Stimulated activated naive CD8-positive, alpha-beta T cell treated with anti-CD3 and anti-CD28 coated beads, Interleukin-15, amount 100 ng/mL, for 72 hours (primary cell): Measurements from ENCODE around the gene OTOG.
A peak's percentile ranks its signal among the peaks of the same experiment; 100 is the strongest.

Experiments
- ATAC-seq: fragments of 150-1000 bp; cut with Tn5 transposase; 2 replicates; pipeline ENCODE4 v1.10.0; 2021; ENCODE audit warnings: mild to moderate bottlenecking, moderate library complexity
- DNase-seq, 2 donors: peaks; one replicate each; pipeline ENCODE4 v3.0.0; 2021 to 2022
- H3K27ac Mint-ChIP-seq, 2 donors: one replicate each; pipeline ENCODE4 v1.8.0; 2022; ENCODE audit warnings: mild to moderate bottlenecking in 2 of 2, mixed read lengths in 2 of 2, moderate library complexity in 2 of 2
- H3K27me3 Mint-ChIP-seq: one replicate; pipeline ENCODE4 v1.8.0; 2022; ENCODE audit warnings: mixed read lengths
- H3K4me1 Mint-ChIP-seq: one replicate; pipeline ENCODE4 v1.8.0; 2022; ENCODE audit warnings: mild to moderate bottlenecking, mixed read lengths
- H3K4me3 Mint-ChIP-seq, 2 donors: one replicate each; pipeline ENCODE4 v1.8.0; 2022; ENCODE audit warnings: mild to moderate bottlenecking in 2 of 2, mixed read lengths in 2 of 2, moderate library complexity in 1 of 2
- H3K9me3 Mint-ChIP-seq, 2 donors: one replicate each; pipeline ENCODE4 v1.8.0; 2022; ENCODE audit warnings: mixed read lengths in 2 of 2

The OTOG gene

DNA sequence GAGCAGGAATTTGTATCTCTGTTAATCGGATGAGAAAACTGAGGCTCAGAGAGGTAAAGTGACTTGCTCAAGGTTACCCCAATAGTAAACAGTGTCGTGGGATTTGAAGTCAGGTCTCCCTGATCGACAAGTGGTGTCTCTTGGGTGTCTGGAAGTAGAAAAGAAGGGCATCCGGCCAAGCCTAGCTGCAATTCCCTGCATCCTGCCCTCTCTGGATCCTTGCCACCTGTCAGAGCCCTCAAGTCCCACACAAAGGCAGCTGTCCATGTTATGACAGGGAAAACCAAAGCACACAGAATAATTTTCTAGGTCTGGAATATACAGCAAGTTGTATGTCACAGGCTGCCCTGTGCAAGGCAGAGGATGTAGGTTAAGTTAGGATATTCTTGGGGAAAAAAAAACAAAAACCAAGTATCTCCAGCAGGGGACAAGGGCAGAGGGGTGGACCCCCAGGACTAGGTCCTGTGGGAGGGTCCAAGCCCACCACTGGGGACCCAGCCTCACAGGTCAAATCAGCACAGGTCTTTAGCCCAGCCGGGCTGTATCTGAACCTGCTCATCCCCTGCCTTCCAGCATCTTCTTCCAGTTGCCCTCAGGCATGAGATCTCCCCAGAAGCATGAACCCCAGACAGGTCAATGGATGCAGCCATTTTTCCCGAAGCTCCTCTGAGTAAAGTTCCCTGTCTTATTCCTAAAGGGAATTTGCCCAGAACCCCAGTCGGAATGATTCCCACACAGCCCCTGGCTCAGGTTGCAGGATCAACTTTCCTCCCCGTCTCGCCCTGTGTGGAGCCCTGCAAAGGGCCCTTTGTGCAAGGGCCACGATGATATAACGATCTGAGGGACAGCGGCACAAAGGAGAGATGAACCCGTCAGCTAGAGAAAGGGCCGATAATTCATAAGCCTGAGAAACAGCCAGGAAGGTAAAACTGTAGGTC is 17.9 kb upstream of the OTOG start:
- Mint-ChIP-seq H3K4me3 (no peak overlapping the region), H3K4me1 (no peaks in the 10 kb centered on the region), H3K27me3 (peaks cover 23% of the 10 kb centered on the region), H3K9me3 (no peaks in the 10 kb centered on the region), H3K27ac (no peak overlapping the region)
- no peak for DNase-seq
- no peak for ATAC-seq

DNA sequence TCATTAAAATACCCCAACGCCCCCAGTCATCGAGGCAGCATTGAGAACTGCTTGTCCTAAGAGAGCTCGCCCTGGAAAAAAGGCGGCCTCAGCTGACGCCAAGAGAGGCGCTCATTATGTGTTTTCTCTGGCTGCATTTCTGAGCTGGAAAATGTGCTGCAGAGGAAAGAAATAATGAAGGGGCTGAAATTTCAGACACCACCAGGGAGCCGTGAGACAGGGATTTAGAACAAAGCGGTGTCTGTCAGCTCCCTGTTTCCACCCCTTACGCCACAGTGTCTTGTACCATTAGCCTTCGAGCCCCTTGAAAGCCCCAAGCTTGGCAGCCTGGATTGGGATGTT is 17.2 kb upstream of the OTOG start:
- ATAC-seq = no peak
- Mint-ChIP-seq H3K9me3 (no peaks in the 10 kb centered on the region), H3K4me3 (no peak overlapping the region), H3K4me1 (no peaks in the 10 kb centered on the region), H3K27me3 (peaks cover 23% of the 10 kb centered on the region), H3K27ac (no peak overlapping the region)
- no peak for DNase-seq

DNA sequence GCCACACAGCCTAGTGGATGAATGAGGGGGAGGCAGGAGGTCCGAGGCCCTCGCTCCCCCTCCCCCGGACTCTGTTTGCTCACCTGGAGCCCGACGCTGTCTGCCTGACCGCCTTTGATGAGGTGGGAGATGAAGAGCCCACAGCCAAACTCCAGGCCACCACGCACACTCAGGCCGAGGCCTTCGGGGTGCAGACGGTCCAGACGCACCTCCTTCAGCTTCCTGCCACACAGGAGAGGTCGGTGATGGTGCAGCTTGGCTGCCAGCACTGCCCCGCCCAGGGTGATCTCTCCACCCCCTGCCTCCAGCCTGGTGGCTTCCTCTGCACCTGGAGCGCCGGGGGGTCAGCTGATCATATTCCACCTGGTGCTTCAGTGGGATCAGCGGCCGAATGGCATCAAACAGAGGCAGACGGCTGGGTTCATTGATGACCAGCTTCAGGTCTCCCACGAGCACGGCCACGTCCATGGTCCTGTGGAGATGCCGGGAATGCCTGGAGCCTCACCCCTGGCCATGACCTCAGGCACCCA is 15.9 kb upstream of the OTOG start:
- ATAC-seq (no peak), DNase-seq (no peak)
- no peak overlapping the region for H3K4me3 Mint-ChIP-seq

DNA sequence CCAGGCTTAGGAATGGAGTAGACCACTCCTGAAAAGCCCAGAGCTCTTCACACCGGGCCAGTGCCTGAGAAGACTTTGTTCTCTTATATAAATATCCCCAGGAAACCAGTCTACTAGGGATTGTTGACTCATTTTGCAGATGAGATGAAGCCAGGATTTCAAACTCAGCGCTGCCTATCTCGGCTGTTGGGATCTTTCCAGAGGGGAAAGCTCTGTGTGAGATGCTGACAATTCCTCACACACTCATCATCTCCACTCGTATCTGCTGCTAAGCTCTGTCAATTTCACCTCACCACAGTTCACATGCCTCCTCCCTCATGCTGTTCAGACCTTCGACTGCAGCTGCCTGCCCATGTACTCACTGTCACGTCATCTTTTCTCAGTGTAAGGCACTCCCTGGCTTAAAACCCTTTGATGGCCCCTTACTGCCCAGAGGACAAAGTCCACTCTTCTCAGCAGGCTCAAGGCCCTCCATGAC is 15.4 kb upstream of the OTOG start:
- DNase-seq = no peak
- no peak overlapping the region for H3K27ac Mint-ChIP-seq

More for the DNA sequence above, 15.9 kb upstream of the OTOG start:
- Mint-ChIP-seq H3K27ac (no peak overlapping the region), H3K27me3 (peaks cover 20% of the 10 kb centered on the region), H3K4me1 (no peaks in the 10 kb centered on the region), H3K9me3 (no peaks in the 10 kb centered on the region)

DNA sequence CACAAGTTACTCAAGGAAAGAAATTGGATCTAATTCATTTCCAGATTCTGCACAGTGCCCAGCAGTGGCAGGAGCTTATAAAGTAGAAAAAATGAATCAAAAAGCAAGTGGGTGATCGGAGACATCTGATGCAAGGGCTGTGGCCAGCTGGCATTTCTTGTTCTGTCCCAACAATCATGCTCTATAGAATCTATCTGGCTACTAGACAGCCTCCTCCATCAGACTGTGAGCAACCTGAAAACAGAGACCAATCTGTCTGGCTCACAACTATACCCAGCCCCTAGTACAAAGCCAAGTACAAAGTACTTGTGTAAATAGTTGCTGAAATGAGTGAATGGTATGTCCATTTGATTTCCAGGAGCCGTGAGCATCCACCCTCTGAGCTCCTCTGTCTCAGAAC is 14.3 kb upstream of the OTOG start:
- no peaks in the 10 kb centered on the region for H3K9me3 Mint-ChIP-seq

More for the DNA sequence above, 15.4 kb upstream of the OTOG start:
- no peaks in the 10 kb centered on the region for H3K9me3 Mint-ChIP-seq
- no peak overlapping the region for H3K4me3 Mint-ChIP-seq
- H3K4me1 Mint-ChIP-seq = no peaks in the 10 kb centered on the region
- H3K27me3 Mint-ChIP-seq = peaks cover 16% of the 10 kb centered on the region
- ATAC-seq = no peak

DNA sequence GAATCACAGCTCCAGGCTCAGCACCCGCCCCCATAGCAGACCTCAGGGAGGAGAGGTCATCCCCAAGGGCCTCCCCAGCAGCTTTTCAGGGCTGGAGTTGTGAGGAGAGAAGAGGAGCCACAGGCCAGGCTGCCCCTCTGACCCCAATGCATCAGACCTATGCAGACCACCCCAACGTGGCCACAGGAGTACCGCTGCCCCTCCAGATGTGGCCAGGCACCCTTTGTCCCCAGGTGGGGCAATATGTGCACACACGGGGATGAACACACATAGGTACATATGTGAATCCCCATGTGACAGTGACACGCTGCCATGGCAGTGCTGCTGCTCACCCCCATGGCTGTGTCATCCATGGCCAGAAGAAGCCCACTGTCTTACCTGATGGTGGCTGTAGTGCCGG is 13.7 kb upstream of the OTOG start:
- no peak overlapping the region for H3K27ac Mint-ChIP-seq
- ATAC-seq (no peak), DNase-seq (no peak)
- H3K4me3 Mint-ChIP-seq = no peak overlapping the region
- H3K4me1 Mint-ChIP-seq = no peaks in the 10 kb centered on the region
- peaks cover 10% of the 10 kb centered on the region for H3K27me3 Mint-ChIP-seq
- no peaks in the 10 kb centered on the region for H3K9me3 Mint-ChIP-seq

More for the DNA sequence above, 14.3 kb upstream of the OTOG start:
- Mint-ChIP-seq H3K4me3 (no peak overlapping the region), H3K27me3 (peaks cover 15% of the 10 kb centered on the region), H3K27ac (no peak overlapping the region), H3K4me1 (no peaks in the 10 kb centered on the region)
- DNase-seq (no peak), ATAC-seq (no peak)

DNA sequence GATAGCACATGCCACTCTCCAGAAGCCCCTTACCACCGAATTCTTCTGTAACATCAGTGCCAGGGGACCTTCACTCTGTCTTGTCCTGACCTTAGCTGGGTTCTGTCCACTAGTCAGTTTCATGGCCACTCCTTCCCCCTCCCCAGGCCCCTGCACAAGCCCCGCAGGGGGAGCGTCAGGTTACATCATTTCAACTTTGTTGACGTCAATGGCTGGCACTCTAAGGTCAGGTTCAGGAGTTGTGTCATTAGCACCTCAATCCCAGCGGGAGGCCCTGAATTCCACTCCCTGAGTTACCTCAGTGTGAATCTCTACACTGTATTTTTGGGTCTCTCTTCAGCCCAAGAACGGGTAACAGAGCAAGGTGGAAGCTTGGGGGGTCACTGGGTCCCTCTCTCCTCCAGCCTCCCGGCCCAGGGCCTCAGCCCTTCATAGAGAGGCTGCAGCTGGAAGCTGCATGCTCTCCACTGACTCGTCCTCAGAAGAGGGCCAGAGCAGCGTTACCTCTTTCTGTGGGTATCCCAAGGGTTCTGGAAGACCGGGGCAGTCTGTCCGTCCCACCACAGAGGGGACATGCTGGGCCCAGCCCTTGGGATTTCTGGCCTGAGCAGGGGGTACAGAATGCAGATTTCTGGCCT is 13.2 kb upstream of the OTOG start:
- no peaks in the 10 kb centered on the region for H3K9me3 Mint-ChIP-seq
- no peak for ATAC-seq
- H3K27me3 Mint-ChIP-seq = peaks cover 7% of the 10 kb centered on the region
- no peak for DNase-seq
- no peak overlapping the region for H3K4me3 Mint-ChIP-seq
- no peaks in the 10 kb centered on the region for H3K4me1 Mint-ChIP-seq
- H3K27ac Mint-ChIP-seq = no peak overlapping the region

DNA sequence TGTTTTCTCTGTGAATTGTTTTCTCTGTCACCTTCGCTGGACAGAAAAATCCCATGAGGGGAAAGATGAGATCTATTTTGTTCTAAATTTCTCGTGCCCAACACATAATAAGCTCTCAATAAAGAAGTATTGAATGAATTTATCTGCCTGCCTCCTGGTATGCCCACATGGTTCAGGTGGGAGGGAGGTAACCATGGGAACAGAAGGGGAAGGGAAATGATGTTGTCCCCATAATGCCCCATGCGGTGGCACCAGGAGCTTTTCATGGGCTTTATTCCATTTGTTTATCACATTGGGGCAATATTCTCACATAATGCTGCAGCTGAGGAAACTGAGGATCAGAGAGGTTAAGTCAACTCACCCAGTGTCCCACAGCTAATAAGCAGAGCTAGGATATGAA is 11.6 kb upstream of the OTOG start:
- Mint-ChIP-seq H3K4me1 (no peaks in the 10 kb centered on the region), H3K27me3 (no peaks in the 10 kb centered on the region), H3K27ac (peak overlapping the region in 1 of 2 donors; percentile 35), H3K4me3 (no peak overlapping the region), H3K9me3 (no peaks in the 10 kb centered on the region)
- DNase-seq (no peak), ATAC-seq (no peak)

DNA sequence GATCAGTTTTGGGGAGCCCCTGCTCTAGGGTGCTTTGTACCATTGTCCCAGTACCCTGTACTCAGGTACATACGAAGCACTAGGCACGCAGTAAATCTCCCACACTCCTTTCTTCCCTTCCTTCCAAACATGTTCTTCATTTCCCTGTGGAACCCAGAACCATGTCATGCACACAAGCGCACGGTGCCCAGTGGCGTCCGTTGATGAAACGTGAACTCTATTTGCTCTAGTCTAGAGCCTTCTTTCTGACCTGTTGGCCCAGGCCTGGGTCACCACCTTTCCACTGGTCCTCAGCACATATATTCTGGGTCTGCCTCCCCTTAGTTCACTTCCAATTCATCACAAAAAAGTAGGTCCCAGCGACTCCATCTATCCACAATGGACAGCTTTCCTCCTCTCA is 9.8 kb upstream of the OTOG start:
- DNase-seq = no peak
- Mint-ChIP-seq H3K9me3 (no peaks in the 10 kb centered on the region), H3K4me3 (no peak overlapping the region), H3K4me1 (no peaks in the 10 kb centered on the region), H3K27me3 (peaks cover 3% of the 10 kb centered on the region), H3K27ac (no peak overlapping the region)
- no peak for ATAC-seq

DNA sequence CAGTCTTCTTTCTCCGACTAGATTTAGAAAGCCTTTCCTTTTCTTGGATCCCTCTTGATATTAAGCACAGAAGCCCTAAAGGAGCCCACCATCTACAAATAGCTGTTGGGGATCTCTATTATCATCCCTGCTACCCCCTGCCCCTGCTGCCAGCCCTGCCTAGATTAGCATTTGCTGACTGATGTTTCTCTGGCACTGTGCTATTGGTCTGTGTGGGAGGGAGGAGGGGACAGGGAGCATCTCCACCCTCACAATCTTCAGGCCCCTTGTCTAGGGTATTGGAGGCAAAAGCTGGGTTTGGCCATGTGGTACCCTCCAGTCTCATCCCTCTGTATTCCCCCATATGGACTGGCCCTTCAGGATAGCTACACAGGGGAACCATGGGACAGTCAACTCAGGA is 9.0 kb upstream of the OTOG start:
- DNase-seq (no peak), ATAC-seq (no peak)
- Mint-ChIP-seq H3K4me1 (no peaks in the 10 kb centered on the region), H3K27me3 (peaks cover 11% of the 10 kb centered on the region), H3K4me3 (no peak overlapping the region), H3K27ac (no peak overlapping the region), H3K9me3 (no peaks in the 10 kb centered on the region)

DNA sequence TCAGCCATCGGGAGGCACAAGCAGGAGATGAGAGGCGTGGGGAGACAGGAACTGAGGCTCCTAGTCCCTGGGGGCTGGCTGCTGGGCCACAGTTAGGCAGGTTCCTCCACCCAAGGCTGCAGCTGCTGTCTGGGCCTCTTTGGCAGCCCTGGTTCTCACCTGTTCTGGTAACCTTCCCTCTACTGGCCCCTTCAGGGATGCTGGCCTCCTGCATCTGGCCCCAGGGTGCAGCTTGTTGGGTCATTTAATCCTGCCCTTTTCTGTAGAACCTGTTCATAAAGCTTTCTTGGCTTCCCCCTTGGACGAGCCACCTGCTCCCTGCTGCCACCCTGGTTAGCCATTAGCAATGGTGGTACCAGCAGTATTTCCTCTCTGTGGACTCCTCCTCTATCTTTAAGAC is 8.3 kb upstream of the OTOG start:
- DNase-seq = no peak
- Mint-ChIP-seq H3K27ac (peak overlapping the region in 1 of 2 donors; percentile 7), H3K4me3 (no peak overlapping the region), H3K4me1 (no peaks in the 10 kb centered on the region), H3K9me3 (no peaks in the 10 kb centered on the region), H3K27me3 (peaks cover 15% of the 10 kb centered on the region)
- ATAC-seq = peak; percentile 33

DNA sequence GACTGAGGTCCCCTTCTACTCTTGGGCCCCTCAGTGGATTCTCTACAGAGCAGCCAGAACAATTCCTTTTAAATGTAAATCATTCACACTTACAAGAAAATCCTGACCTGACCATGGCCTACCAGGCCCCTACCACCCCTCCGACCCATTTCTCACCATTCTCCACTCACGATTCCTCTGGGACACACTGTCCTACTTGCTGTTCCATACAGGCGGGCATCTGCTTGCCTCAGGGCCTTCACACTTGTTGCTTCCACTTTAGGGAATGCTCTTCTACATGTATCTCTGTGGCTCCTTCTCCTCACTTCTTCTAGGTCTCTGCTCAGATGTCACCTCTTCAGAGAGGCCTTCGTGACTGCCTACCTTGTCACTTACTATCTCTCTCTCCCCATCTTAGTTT is 6.3 kb upstream of the OTOG start:
- DNase-seq = no peak
- no peak overlapping the region for H3K4me3 Mint-ChIP-seq
- no peak for ATAC-seq
- peak overlapping the region in 1 of 2 donors; percentile 72 for H3K27ac Mint-ChIP-seq
- H3K9me3 Mint-ChIP-seq = no peaks in the 10 kb centered on the region
- H3K27me3 Mint-ChIP-seq = peaks cover 36% of the 10 kb centered on the region
- peaks cover 6% of the 10 kb centered on the region for H3K4me1 Mint-ChIP-seq

DNA sequence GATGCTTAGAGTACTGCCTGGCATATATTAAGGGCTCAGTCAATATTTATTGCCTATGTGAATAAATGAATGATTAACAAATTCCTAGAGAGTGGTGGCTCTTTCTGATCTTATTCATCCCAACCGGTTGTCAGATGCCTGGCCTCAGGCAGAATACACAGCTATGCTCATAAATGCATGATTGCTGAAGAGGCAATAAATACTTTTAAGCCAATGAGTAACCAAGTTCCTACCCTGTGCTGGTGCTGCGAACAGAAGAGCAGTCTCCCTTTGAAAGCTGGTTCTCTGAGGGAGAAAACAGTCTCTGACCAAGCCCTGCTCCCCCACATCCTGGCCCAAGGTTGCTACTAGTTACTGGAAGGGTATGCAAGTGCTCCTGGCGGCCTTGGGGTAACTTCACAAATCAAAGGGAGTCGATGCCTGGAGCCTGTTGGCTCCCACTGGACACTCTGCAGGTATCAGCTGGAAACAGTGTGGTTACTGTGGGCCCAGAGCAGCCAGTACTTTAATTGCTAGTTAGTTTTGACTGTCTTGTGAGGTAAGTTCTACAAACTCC is 5.7 kb upstream of the OTOG start:
- peaks cover 42% of the 10 kb centered on the region for H3K27me3 Mint-ChIP-seq
- H3K4me1 Mint-ChIP-seq = peaks cover 6% of the 10 kb centered on the region
- H3K9me3 Mint-ChIP-seq = no peaks in the 10 kb centered on the region
- DNase-seq (no peak), ATAC-seq (no peak)
- H3K27ac Mint-ChIP-seq = peak overlapping the region in 1 of 2 donors; percentile 49
- no peak overlapping the region for H3K4me3 Mint-ChIP-seq

DNA sequence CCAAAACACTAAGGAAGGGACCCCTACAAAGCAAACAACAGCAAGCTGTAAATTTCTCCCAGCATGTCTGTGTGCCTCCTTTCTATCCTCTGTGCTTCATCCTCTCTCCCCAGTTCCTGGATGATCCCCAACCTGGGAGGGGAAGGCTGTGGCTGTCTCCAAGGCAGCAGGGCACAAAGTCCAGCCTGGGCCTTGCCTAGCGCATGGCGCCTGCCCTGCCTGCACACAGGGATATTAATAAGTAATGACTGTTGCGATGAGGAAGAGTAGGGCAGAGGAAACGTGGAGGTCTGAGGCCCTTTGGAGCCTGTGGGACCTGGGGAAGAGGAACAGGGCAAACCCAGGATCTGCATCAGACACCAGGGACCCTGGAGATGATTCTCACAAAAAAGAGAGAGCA is 4.8 kb upstream of the OTOG start:
- DNase-seq (no peak), ATAC-seq (no peak)
- H3K4me3 Mint-ChIP-seq = no peak overlapping the region
- H3K9me3 Mint-ChIP-seq = no peaks in the 10 kb centered on the region
- peaks cover 6% of the 10 kb centered on the region for H3K4me1 Mint-ChIP-seq
- no peak overlapping the region for H3K27ac Mint-ChIP-seq
- peaks cover 50% of the 10 kb centered on the region for H3K27me3 Mint-ChIP-seq

DNA sequence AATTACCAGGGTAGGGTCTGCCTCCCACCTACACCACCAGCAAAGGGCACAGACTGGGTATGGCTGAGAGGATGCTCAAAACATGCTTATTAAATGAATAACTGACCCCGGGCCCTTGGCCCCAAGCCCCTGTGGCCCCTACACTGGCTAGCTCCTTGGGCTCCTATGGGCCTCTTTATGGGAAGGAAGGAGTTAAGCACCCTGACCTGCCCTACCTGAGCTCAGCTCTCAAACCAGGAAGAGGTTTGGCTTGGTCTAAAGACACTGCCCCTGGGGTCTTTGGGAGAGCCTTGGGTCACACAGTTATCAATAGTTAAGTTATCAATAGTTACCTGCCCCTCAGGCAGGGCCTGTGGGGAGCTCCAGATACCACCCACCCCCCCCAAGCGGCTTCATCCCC is 4.0 kb upstream of the OTOG start:
- H3K4me1 Mint-ChIP-seq = peaks cover 6% of the 10 kb centered on the region
- no peak overlapping the region for H3K27ac Mint-ChIP-seq
- ATAC-seq (no peak), DNase-seq (no peak)
- H3K4me3 Mint-ChIP-seq = no peak overlapping the region
- H3K27me3 Mint-ChIP-seq = peaks cover 58% of the 10 kb centered on the region
- no peaks in the 10 kb centered on the region for H3K9me3 Mint-ChIP-seq
